Activated T-helper 17 cell treated with anti-CD3 and anti-CD28 coated beads, Interleukin-2, amount 50 U/mL, for 72 hours (primary cell): ENCODE results near the gene HHATL. TPM values are rescaled to one million over a fixed set of nuclear protein-coding genes. Genes with fewer than 3 reads are reported as not detected.
"Not testable (repeated sequence)": the region's sequence is repeated elsewhere in the genome, so short reads cannot be mapped to it uniquely, and the experiment has no call there.

Experiments used
- ATAC-seq: fragments of 150-1000 bp; cut with Tn5 transposase; replicated peaks from 2 replicates; pipeline ENCODE4 v1.10.0; 2021; ENCODE audit warnings: mild to moderate bottlenecking, moderate library complexity
- H3K27ac Mint-ChIP-seq: one replicate; pipeline ENCODE4 v1.8.0; 2022; ENCODE audit warnings: mixed read lengths
- H3K27me3 Mint-ChIP-seq: one replicate; pipeline ENCODE4 v1.8.0; 2022; ENCODE audit warnings: mixed read lengths
- H3K36me3 Mint-ChIP-seq: one replicate; pipeline ENCODE4 v1.8.0; 2022; ENCODE audit warnings: low read depth, mild to moderate bottlenecking, mixed read lengths
- H3K4me1 Mint-ChIP-seq: one replicate; pipeline ENCODE4 v1.8.0; 2022; ENCODE audit warnings: mixed read lengths
- H3K4me3 Mint-ChIP-seq: one replicate; pipeline ENCODE4 v1.8.0; 2022; ENCODE audit warnings: mild to moderate bottlenecking, mixed read lengths
- H3K9me3 Mint-ChIP-seq: one replicate; pipeline ENCODE4 v1.8.0; 2022; ENCODE audit warnings: mixed read lengths
- total RNA-seq, 2 donors: library from RNA; stranded (reverse); gene quantifications; one replicate each; pipeline ENCODE4 v1.2.3, GENCODE V29; 2022

HHATL gene
- total RNA-seq, 2 donors from 2014 or later = not detected

DNA sequence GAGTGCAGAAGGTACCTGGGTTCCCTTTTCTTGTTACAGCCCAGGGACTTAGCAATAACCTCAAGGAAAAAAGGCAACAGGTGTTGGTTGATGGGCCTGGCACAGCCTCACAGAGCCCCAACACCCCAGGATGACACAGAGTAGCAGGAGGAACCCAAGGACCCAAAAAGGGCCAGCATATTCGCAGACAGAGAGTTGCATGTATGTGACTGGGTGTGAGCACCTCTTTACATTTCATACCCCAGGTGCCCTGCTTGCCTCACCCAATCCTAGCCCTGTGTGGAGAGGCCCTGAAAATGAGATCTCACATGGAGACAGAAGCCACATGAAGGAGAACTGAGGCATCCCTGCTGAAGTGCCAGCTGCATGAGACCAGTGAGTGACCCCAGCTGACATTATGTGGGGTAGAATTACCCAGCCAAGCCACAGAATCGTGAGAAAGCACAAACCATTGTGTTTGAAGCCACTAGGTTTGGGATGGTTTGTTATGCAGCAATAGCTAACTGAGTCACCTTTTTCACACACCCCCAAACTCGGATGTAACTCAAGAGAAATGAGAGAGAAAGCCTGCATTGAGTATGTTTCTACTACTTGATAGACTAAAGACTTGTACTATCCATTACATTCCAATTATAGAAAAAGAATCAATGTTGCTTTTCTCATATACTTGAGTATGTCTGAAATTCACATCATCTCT is 26.2 kb upstream of the HHATL start:
- Mint-ChIP-seq H3K4me1 (no peaks in the 10 kb centered on the region), H3K36me3 (no peaks in the 10 kb centered on the region), H3K27me3 (peaks cover 8% of the 10 kb centered on the region), H3K9me3 (no peaks in the 10 kb centered on the region), H3K27ac (no peak overlapping the region), H3K4me3 (no peak overlapping the region)
- no peak for ATAC-seq

DNA sequence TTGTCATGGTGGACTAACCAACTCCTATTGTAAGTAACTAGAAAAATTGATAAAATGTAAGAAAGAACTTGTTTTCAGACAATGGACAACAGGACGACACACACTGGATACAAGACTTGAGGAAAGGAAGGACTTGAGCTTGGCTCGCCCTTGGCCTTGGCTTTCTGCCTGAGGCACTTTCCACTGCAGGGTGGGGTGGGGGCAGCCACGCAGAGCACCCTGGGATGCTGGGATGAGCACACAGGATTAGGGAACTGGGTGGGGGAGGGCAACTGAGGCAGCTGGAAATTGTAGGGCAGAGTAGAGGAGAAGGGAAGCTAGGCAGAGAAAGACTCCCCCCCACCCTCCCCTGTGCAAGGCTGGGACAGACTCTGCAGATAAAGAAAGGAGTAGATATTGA is 25.5 kb upstream of the HHATL start:
- H3K27me3 Mint-ChIP-seq = peaks cover 11% of the 10 kb centered on the region
- no peaks in the 10 kb centered on the region for H3K9me3 Mint-ChIP-seq
- no peaks in the 10 kb centered on the region for H3K4me1 Mint-ChIP-seq
- H3K27ac Mint-ChIP-seq = no peak overlapping the region
- no peak overlapping the region for H3K4me3 Mint-ChIP-seq
- no peak for ATAC-seq
- H3K36me3 Mint-ChIP-seq = no peaks in the 10 kb centered on the region

DNA sequence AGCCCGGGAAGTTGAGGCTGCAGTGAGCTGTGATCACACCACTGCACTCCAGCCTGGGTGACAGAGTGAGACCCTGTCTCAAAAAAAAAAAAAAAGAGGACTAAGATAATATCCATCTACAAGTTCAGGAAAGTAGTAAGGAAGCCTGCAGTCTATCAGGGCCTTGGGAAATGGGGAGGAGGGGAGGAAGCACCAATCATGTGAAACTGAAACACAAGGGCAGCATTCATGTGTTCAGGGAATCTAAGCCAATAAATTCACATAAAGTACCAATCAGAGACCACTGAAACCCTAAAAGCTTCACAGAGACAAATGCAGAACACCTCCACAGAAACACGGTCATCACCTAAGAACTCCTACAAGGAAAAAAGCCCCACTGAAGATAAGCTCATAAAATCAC is 22.9 kb upstream of the HHATL start:
- Mint-ChIP-seq H3K27me3 (peaks cover 14% of the 10 kb centered on the region), H3K9me3 (no peaks in the 10 kb centered on the region), H3K27ac (no peak overlapping the region), H3K4me3 (no peak overlapping the region), H3K4me1 (no peaks in the 10 kb centered on the region), H3K36me3 (no peaks in the 10 kb centered on the region)
- ATAC-seq = no peak

DNA sequence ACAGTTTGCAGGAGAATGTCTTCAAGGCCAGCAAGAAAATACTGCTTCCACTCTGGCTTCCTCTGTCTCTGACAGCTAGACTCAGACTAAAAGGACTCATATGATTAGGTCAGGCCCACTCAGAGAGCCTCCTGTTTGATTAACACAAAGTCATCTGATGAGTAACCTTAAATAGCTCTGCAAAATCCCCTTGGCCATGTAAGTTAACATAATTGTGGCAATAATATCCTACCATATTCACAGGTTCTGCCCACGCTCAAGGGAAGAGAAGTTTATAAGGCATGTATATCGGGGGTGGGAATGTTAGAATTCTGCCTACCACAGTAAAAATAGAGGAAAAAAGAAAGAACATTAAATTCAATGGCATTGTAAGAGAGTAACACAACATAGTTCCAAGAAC is 20.6 kb upstream of the HHATL start:
- H3K27ac Mint-ChIP-seq = no peak overlapping the region
- no peaks in the 10 kb centered on the region for H3K36me3 Mint-ChIP-seq
- no peak for ATAC-seq
- no peaks in the 10 kb centered on the region for H3K9me3 Mint-ChIP-seq
- H3K4me3 Mint-ChIP-seq = no peak overlapping the region
- peaks cover 16% of the 10 kb centered on the region for H3K27me3 Mint-ChIP-seq
- H3K4me1 Mint-ChIP-seq = no peaks in the 10 kb centered on the region

DNA sequence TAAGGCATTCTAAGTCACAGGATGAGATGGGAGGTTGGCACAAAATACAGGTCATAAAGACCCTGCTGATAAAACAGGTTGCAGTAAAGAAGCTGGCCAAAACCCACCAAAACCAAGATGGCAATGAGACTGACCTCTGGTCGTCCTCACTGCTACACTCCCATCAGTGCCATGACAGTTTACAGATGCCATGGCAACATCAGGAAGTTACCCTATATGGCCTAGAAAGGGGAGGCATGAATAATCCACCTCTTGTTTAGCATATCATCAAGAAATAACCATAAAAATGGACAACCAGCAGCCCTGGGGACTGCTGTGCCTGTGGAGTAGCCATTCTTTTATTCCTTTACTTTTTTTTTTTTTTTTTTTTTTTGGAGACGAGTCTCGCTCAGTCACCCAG is 19.8 kb upstream of the HHATL start:
- not testable (repeated sequence) for ATAC-seq, H3K4me3 Mint-ChIP-seq, H3K36me3 Mint-ChIP-seq, H3K9me3 Mint-ChIP-seq, H3K4me1 Mint-ChIP-seq, H3K27ac Mint-ChIP-seq
- H3K27me3 Mint-ChIP-seq = peaks cover 16% of the 10 kb centered on the region

DNA sequence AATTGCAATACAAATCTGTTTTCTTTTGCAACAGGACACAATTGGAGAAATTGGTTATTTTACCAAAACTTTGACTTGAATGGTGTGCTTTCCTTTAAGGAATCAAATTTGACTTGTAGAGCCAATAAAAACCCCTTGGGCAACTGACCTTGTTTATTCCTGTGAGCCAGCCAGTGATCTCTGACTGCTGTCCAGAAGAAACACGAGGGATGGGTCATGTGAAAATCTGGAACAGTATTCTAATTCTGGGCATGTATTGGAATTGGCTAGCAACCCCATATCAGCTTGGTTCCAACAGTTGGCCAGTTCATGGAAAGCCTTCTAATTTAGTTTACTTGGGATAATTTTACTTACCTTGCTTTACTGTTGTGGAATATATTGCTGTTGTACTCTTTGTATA is 19.1 kb upstream of the HHATL start:
- Mint-ChIP-seq H3K9me3 (no peaks in the 10 kb centered on the region), H3K4me3 (no peak overlapping the region), H3K36me3 (no peaks in the 10 kb centered on the region), H3K4me1 (no peaks in the 10 kb centered on the region), H3K27ac (no peak overlapping the region), H3K27me3 (peaks cover 16% of the 10 kb centered on the region)
- ATAC-seq = no peak

DNA sequence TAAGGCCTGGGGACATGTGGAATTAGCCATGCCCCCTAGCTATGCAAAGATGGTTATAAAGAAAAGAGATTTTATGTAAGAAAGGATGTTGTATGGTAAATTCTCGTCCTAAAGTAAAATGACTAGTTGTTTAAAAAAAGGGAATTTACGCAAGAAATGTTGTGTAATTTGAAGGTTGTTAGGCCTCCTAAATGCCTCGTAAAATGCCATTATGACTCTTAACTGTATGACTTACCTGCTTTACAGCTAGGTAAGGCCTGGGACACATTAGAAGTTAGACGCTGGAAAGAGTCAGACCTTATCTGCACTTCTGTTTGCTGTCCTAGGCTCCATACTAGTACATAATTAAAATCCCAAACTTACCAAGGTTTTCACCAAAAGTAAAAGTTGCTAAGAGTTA is 17.5 kb upstream of the HHATL start:
- Mint-ChIP-seq H3K4me1 (no peaks in the 10 kb centered on the region), H3K36me3 (no peaks in the 10 kb centered on the region), H3K27me3 (peaks cover 12% of the 10 kb centered on the region), H3K27ac (no peak overlapping the region), H3K4me3 (no peak overlapping the region), H3K9me3 (no peaks in the 10 kb centered on the region)
- no peak for ATAC-seq

DNA sequence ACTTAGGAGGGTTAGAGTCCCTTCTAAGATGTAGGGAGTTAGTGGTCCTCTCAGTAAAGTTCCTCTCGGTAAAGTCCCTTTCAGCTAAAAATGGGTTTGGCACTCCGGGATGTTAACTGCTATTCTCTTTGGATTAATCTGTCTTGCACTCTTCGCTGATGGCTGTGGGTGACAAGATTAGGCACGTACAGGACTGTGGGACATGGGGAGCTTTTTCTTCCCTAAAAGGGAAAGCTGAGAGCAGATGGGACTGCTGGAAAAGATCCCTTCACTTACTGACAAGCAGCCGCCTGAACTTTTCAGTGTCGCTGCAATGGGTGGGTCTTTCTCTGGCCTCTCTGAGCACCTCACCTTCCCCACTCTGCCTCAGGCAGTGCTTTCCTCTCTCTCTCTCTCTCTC is 16.4 kb upstream of the HHATL start:
- no peak for ATAC-seq
- Mint-ChIP-seq H3K27ac (no peak overlapping the region), H3K27me3 (peaks cover 8% of the 10 kb centered on the region), H3K4me1 (no peaks in the 10 kb centered on the region), H3K9me3 (no peaks in the 10 kb centered on the region), H3K36me3 (no peaks in the 10 kb centered on the region), H3K4me3 (no peak overlapping the region)

DNA sequence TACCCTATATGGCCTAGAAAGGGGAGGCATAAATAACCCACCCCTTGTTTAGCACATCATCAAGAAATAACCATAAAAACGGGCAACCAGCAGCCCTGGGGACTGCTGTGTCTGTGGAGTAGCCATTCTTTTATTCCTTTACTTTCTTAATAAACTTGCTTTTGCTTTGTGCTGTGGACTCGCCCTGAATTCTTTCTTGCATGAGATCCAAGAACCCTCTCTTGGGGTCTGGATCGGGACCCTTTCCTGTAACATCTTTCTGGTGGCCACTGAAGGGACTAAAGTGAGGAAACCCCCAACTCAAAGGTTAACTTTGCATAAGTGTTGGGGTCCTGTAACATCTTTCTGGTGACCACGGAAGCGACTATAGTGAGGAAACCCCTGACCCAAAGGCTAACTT is 15.7 kb upstream of the HHATL start:
- H3K9me3 Mint-ChIP-seq = no peaks in the 10 kb centered on the region
- no peaks in the 10 kb centered on the region for H3K36me3 Mint-ChIP-seq
- H3K27ac Mint-ChIP-seq = no peak overlapping the region
- no peak overlapping the region for H3K4me3 Mint-ChIP-seq
- H3K27me3 Mint-ChIP-seq = peaks cover 8% of the 10 kb centered on the region
- no peak for ATAC-seq
- no peaks in the 10 kb centered on the region for H3K4me1 Mint-ChIP-seq

DNA sequence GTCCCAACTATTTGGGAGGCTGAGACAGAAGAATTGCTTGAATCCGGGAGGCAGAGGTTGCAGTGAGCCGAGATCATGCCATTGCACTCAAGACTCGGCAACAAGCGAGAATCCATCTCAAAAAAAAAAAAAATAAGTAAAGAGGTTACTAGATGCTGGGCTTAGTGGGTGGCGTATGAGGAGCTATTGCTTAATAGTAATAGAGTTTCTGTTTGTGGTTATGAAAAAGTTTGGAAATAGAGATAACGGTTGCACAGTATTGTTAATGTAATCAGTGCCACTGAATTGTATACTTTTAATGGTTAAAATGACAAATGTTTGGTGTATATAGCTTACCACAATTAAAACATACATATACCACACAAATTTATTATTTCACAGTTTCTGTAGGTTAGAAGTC is 14.7 kb upstream of the HHATL start:
- peaks cover 3% of the 10 kb centered on the region for H3K27me3 Mint-ChIP-seq
- H3K4me1 Mint-ChIP-seq = no peaks in the 10 kb centered on the region
- no peaks in the 10 kb centered on the region for H3K36me3 Mint-ChIP-seq
- ATAC-seq = no peak
- H3K27ac Mint-ChIP-seq = no peak overlapping the region
- H3K4me3 Mint-ChIP-seq = no peak overlapping the region
- no peaks in the 10 kb centered on the region for H3K9me3 Mint-ChIP-seq

DNA sequence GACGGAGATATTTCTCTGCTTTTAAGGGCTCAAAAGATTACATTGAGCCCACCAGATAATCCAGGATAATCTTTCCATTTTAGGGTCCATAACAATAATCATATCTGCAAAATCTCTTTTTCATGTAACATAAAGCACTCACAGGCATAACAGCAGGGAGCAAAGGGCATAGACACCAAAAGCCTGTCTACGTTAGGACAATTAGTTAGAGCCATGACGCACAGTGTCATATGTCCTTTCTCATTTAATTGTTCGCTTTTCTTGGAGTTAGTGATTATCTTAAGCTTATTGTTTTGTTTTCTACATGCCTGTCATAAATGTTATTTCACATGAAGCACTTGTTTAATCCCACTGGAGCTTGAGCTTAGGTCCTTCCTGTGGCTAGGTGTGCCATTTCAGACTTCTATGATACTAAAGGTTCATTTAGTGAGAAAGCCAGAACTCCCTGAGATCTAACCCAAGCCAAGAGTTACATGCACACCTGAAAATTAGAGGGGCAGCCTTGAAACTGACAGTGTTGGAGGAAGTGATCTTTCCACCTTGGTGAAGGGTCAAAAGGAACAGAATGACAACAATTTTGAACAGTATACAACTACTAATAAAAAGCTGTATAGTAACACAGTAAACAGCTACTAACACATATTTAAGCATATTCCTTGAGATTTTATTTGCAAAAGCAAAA is 11.7 kb upstream of the HHATL start:
- Mint-ChIP-seq H3K4me3 (no peak overlapping the region), H3K27me3 (no peaks in the 10 kb centered on the region), H3K27ac (no peak overlapping the region), H3K4me1 (no peaks in the 10 kb centered on the region), H3K9me3 (no peaks in the 10 kb centered on the region), H3K36me3 (no peaks in the 10 kb centered on the region)
- ATAC-seq = no peak

DNA sequence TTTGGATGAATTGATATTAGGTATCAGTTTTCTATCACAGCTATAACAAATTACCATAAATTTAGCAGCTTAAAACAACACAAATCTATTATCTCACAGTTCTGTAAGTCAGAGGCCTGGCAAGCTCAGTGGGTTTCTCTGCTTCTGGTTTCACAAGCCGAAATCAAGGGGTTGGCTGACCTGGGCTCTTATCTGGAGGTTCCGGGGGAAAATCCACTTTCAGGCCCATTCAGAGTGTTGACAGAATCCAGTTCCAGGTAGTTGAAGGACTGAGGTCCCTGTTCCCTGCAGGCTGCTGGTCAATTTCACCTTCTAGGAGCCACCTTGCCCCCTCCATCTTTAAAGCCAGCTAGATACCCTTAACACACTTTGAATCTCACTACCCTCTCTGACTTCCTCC is 11.1 kb upstream of the HHATL start:
- H3K27ac Mint-ChIP-seq = no peak overlapping the region
- H3K4me3 Mint-ChIP-seq = no peak overlapping the region
- H3K36me3 Mint-ChIP-seq = no peaks in the 10 kb centered on the region
- no peaks in the 10 kb centered on the region for H3K4me1 Mint-ChIP-seq
- no peaks in the 10 kb centered on the region for H3K27me3 Mint-ChIP-seq
- ATAC-seq = no peak
- H3K9me3 Mint-ChIP-seq = no peaks in the 10 kb centered on the region

DNA sequence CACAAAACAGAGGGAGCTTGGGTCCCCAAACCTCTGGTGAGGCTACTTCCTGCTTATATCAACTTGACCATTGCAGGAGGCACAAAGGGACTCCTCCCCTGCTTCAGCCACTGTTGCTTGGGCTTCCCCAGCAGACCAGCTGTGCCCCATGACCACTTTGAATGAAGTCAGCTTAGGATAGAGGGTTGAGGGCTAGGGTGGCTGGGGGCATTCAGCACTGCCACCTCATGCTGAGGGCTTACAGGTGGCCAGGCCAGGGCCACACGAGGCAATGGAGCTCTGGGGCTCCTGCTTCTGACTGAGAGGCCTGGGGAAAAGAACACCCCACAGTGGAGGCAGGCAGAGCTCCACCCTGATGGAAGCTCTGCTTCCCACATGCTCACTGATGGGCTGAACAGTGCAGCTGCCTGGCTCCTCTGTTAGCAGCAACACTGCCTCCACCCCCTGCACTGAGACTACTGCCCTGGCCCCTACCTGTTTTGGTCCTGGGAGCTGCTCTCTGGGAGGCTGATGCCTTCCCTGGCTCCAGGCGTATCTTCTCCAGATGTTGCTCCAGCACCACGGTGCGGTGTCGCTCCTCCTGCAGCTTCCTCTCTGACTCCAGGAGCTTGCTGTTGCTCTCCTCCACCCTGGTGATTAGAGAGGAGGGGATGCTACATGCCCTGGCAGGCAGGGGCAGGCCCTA is 10.2 kb upstream of the HHATL start:
- Mint-ChIP-seq H3K36me3 (no peaks in the 10 kb centered on the region), H3K27me3 (no peaks in the 10 kb centered on the region), H3K4me1 (no peaks in the 10 kb centered on the region), H3K9me3 (no peaks in the 10 kb centered on the region), H3K27ac (peak overlapping the region; percentile 46), H3K4me3 (no peak overlapping the region)
- ATAC-seq = no peak

DNA sequence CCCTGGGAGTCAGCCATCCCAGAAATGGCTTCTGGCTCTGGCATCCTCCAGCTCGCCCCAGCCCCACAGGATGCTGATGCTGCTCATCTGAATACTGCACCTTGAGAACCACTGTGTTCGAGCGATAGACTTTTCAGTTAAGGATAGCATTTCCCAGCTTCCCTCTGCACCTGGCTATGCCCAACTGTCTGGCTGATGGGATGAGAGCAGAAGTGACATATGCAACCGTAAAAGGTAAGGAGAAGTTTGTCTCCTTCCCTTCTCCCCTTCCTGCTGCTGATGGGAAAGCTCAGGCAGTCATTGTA is 9.7 kb upstream of the HHATL start:
- no peaks in the 10 kb centered on the region for H3K36me3 Mint-ChIP-seq
- no peaks in the 10 kb centered on the region for H3K9me3 Mint-ChIP-seq
- H3K27ac Mint-ChIP-seq = no peak overlapping the region
- ATAC-seq = no peak
- no peaks in the 10 kb centered on the region for H3K4me1 Mint-ChIP-seq
- H3K4me3 Mint-ChIP-seq = no peak overlapping the region
- H3K27me3 Mint-ChIP-seq = no peaks in the 10 kb centered on the region
